SK-N-SH treated with all-trans-retinoic acid at 6 μM for 48 hours (cell line): ENCODE measurements around the gene PTPN11.

Experiments used
- ARNTL ChIP-seq: fragments of 450-650 bp; formaldehyde crosslinking; IDR thresholded peaks from 2 replicates; pipeline ENCODE4 v1.5.0; 2020; ENCODE audit warnings: low read depth, mild to moderate bottlenecking, moderate library complexity, borderline replicate concordance
- CREB5 ChIP-seq: fragments of 250-450 bp; sonication (Bioruptor Pico); IDR thresholded peaks from 2 replicates; pipeline ENCODE4 v1.5.1; 2020; ENCODE audit warnings: low read depth, mild to moderate bottlenecking, moderate library complexity
- GLIS3 ChIP-seq: fragments of 250-450 bp; sonication (Bioruptor Pico); IDR thresholded peaks from 2 replicates; pipeline ENCODE4 v1.5.0; 2020; ENCODE audit warnings: mild to moderate bottlenecking, moderate library complexity
- PATZ1 ChIP-seq: fragments of 250-450 bp; sonication (Bioruptor Pico); IDR thresholded peaks from 2 replicates; pipeline ENCODE4 v1.8.0; 2020; ENCODE audit warnings: mild to moderate bottlenecking, moderate library complexity, borderline replicate concordance
- PPARA ChIP-seq: fragments of 250-450 bp; sonication (Bioruptor Pico); IDR thresholded peaks from 2 replicates; pipeline ENCODE4 v1.5.0; 2020; ENCODE audit warnings: mild to moderate bottlenecking, borderline replicate concordance
- RARB ChIP-seq: fragments of 250-450 bp; sonication (Bioruptor Pico); IDR thresholded peaks from 2 replicates; pipeline ENCODE4 v1.8.0; 2021; ENCODE audit warnings: mild to moderate bottlenecking, moderate library complexity
- ZC3H10 ChIP-seq: fragments of 250-450 bp; sonication (Bioruptor Pico); IDR thresholded peaks from 2 replicates; pipeline ENCODE4 v1.5.1; 2021; ENCODE audit warnings: mild to moderate bottlenecking, moderate library complexity
- ZFP3 ChIP-seq: fragments of 250-450 bp; sonication (Bioruptor Pico); IDR thresholded peaks from 2 replicates; pipeline ENCODE4 v1.5.0; 2020; ENCODE audit warnings: mild to moderate bottlenecking, moderate library complexity
- ZFP30 ChIP-seq: fragments of 450-650 bp; formaldehyde crosslinking; IDR thresholded peaks from 2 replicates; pipeline ENCODE4 v1.5.0; 2022; ENCODE audit warnings: mild to moderate bottlenecking, moderate library complexity
- ZNF565 ChIP-seq: fragments of 450-650 bp; formaldehyde crosslinking; conservative IDR thresholded peaks from 2 replicates; pipeline ENCODE4 v1.5.0; 2020; ENCODE audit warnings: low read depth, mild to moderate bottlenecking, moderate library complexity

- TF ChIP-seq PATZ1 (no peak), RARB (no peak), ZNF565 (CRISPR knock-in tag) (no peak), ARNTL (no peak), GLIS3 (CRISPR knock-in tag) (no peak), ZFP3 (CRISPR knock-in tag) (no peak), ZC3H10 (CRISPR knock-in tag) (no peak), ZFP30 (CRISPR knock-in tag) (no peak), CREB5 (CRISPR knock-in tag) (no peak), PPARA (CRISPR knock-in tag) (no peak)
Measured at GRCh38 chr12:112527501-112527900, 108.8 kb downstream of the PTPN11 start.
